Bronchial epithelial cell (primary cell): ENCODE data around the gene HASPIN. TPM values are rescaled to one million over a fixed set of nuclear protein-coding genes. Genes with fewer than 3 reads are reported as not detected.

Experiments used
- DNase-seq: peaks from one replicate; pipeline ENCODE4 v3.0.0-alpha.2; 2010; ENCODE audit warnings: low read depth
- FAIRE-seq: peaks from 2 replicates; lab custom pipeline; 2011; peaks lifted over from hg19 to GRCh38; lab: Jason Lieb, UNC
- H3K27me3 ChIP-seq: 2 replicates; pipeline ENCODE4 v1.5.1; 2011; ENCODE audit warnings: low read length; ENCODE audit not compliant: control insufficient read depth, insufficient read depth
- H3K36me3 ChIP-seq: 2 replicates; pipeline ENCODE4 v1.5.1; 2011; ENCODE audit warnings: low read length; ENCODE audit not compliant: control insufficient read depth, insufficient read depth
- H3K4me3 ChIP-seq: 2 replicates; pipeline ENCODE4 v1.5.1; 2011; ENCODE audit warnings: mild to moderate bottlenecking, low read depth, low read length, control low read depth
- total RNA-seq: library from RNA; depleted of rRNA; stranded (reverse); fragments of >200 nt; gene quantifications from 2 replicates; pipeline ENCODE4 v1.2.1, GENCODE V29; 2014
- TF ChIP-seq, protein P1 (sequence below): IDR thresholded peaks from 2 replicates; pipeline ENCODE4 v1.5.1; 2011; ENCODE audit warnings: mild to moderate bottlenecking, moderate library complexity, low read length, control low read depth, inconsistent platforms; ENCODE audit not compliant: insufficient read depth, severe bottlenecking

HASPIN gene
- total RNA-seq, 1 donor from 2014 or later = 0.53 TPM

DNA sequence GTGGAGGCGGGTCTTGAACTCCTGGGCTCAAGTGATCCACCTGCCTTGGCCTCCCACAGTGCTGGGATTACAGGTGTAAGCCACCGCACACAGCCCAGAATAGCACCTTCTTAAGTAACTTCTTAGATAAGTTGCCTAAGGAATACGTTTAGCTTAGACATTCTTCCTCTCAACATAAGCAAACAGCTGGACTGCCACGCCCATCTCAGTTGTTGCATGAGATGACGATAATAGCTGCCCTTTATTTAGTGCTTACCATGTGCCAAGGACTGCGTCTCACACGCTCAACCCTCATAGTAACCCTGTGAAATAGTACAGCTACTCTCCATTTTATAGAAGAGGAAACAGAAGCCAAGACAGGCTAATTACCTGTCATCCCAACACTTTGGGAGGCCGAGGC is 11.8 kb downstream of the HASPIN start:
- no peaks in the 10 kb centered on the region for H3K36me3 ChIP-seq
- H3K27me3 ChIP-seq = no peaks in the 10 kb centered on the region
- TF ChIP-seq, protein P1, sequence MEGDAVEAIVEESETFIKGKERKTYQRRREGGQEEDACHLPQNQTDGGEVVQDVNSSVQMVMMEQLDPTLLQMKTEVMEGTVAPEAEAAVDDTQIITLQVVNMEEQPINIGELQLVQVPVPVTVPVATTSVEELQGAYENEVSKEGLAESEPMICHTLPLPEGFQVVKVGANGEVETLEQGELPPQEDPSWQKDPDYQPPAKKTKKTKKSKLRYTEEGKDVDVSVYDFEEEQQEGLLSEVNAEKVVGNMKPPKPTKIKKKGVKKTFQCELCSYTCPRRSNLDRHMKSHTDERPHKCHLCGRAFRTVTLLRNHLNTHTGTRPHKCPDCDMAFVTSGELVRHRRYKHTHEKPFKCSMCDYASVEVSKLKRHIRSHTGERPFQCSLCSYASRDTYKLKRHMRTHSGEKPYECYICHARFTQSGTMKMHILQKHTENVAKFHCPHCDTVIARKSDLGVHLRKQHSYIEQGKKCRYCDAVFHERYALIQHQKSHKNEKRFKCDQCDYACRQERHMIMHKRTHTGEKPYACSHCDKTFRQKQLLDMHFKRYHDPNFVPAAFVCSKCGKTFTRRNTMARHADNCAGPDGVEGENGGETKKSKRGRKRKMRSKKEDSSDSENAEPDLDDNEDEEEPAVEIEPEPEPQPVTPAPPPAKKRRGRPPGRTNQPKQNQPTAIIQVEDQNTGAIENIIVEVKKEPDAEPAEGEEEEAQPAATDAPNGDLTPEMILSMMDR = no peak
- no peak for FAIRE-seq
- no peak for DNase-seq
- H3K4me3 ChIP-seq = no peak overlapping the region

DNA sequence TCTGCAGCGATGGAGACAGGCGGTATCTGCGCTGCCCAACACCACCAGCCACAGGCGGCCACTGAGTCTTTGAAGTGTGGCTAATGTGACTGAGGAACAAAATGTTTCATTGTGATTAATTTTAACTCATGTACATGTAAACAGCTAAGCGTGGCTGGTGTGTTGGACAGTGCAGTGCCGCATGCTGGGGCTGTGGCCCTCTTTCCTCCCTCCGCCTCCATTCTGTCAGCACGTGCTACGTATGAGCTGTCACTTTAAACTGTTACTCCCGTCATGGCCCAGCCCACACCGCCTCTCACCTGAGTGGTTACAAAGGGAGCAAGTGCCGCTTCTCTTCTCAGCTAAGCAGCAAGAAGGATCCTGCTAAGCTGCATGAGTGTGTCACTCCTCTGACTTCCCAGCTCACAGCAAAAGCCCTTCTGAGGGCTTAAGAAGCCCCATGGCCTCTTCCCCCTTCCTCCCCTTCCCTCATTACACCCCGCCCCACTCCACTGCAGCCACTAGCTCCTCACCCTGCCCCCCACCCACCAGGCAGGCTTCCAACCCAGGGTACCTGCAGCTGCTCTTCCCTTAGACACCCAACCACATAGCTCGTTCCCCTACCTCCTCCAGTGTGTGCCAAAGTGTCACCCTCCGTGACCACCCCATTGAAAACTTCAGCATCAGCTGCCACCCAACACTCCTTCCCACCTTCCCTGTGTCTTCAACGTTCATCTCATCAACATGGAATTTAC is 15.0 kb downstream of the HASPIN start:
- no peaks in the 10 kb centered on the region for H3K27me3 ChIP-seq
- FAIRE-seq = no peak
- no peaks in the 10 kb centered on the region for H3K36me3 ChIP-seq
- peak overlapping the region; percentile 21 for H3K4me3 ChIP-seq
- DNase-seq = peak; percentile 79
- TF ChIP-seq, protein P1 = no peak

DNA sequence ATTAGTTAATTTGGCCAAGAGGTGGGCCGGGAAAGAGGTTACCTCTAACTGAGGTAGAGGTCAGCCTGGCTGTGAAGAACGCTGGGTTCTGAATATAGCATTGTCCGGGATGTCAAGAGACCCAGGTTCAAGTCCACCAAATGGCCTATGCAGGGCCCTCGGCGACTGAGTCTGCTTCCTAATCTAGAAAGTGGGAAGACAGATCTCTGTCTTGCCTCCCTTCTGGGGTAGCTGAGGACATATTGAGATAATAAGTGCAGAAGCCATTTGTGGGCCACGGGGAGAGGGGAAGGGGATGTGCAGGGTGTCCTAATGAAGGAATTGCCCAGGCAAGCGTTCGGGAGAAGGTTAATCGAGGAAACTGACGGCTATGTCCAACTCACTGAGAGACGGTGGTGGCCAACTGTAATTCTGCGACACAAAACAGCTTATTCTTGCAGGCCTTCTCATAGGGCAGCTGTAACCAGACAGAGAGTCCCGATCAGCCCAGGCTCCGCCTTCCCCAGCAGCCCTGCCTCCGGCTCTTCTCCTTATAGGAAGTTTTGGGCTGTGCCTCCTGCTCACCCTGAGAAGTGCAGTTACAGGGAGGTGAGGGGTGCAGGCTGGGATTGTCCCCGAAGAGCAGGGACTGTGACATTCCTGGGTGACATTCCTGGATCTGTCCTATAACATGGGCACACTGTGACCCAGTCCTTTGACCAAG is 15.9 kb downstream of the HASPIN start:
- FAIRE-seq = no peak
- no peak overlapping the region for H3K4me3 ChIP-seq
- TF ChIP-seq, protein P1 = no peak

DNA sequence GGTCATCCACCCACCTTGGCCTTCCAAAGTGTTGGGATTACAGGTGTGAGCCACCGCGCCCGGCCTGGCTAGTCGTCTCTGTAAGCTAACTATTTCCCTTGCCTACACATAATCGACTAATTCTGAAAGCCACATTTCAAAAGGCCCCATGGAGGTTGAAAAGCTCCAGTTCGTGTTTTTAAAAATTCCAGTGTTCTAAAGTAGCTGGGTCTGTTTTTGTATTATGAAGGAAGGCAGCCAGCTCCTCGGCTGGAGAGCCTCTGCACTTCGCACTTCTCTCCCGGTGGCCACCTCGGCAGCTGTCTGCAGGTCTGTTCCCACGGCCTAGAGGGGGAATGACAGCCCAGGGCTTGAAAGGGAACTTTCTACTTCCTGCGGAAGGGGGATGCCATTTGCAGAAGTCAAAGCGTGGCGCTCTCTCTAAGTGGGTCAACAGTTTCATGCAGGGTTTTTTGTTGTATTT is 16.9 kb downstream of the HASPIN start:
- Histone ChIP-seq H3K36me3 (no peaks in the 10 kb centered on the region), H3K4me3 (no peak overlapping the region), H3K27me3 (no peaks in the 10 kb centered on the region)
- DNase-seq (no peak), FAIRE-seq (no peak)
- TF ChIP-seq, protein P1 = no peak

More for the DNA sequence above, 15.9 kb downstream of the HASPIN start:
- no peak for DNase-seq
- H3K36me3 ChIP-seq = no peaks in the 10 kb centered on the region
- H3K27me3 ChIP-seq = no peaks in the 10 kb centered on the region

DNA sequence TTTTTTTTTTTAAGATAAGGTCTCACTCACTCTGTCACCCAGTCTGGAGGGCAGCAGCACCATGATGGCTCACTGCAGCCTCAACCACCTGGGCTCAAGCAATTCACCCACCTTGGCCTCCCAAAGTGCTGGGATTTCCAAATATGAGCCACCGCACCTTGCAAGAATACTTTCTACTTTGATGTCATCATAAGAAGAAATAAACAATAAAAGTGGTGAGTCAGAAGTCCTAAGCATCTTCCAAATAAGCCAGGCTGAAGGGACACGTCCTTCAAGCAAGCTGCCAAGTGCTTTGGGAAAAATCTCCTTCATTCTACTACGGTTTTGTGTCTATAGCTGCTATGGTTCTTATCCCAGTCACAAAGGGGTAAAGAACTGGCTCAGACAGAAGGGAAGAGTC is 20.3 kb downstream of the HASPIN start:
- DNase-seq (peak; percentile 34), FAIRE-seq (no peak)
- Histone ChIP-seq H3K4me3 (no peak overlapping the region), H3K36me3 (no peaks in the 10 kb centered on the region), H3K27me3 (no peaks in the 10 kb centered on the region)
- TF ChIP-seq, protein P1 = no peak
